Urinary bladder (tissue), 4 donors: ENCODE results near the gene TMEM14C. TPM values are rescaled to one million over a fixed set of nuclear protein-coding genes. Genes with fewer than 3 reads are reported as not detected.

Experiments
- DNase-seq: peaks from one replicate; pipeline ENCODE4 v3.0.0-alpha.2; 2015; ENCODE audit errors: extremely low spot score
- H3K27ac ChIP-seq: one replicate; pipeline ENCODE4 v1.5.1; 2013; ENCODE audit warnings: low read depth, mild to moderate bottlenecking, moderate library complexity
- H3K36me3 ChIP-seq: one replicate; pipeline ENCODE4 v1.6.1; 2013; ENCODE audit warnings: mild to moderate bottlenecking, moderate library complexity; ENCODE audit not compliant: insufficient read depth
- H3K4me1 ChIP-seq: one replicate; pipeline ENCODE4 v1.6.1; 2013; ENCODE audit warnings: mild to moderate bottlenecking, moderate library complexity; ENCODE audit not compliant: insufficient read depth
- H3K4me3 ChIP-seq: one replicate; pipeline ENCODE4 v1.5.1; 2013; ENCODE audit warnings: low read depth, low read length
- WGBS: extraction: QIAGEN DNeasy Blood & Tissue Kit; methylation state at CpG from one replicate; pipeline ENCODE4 v1.1.7; 2013; 5-methylcytosine and 5-hydroxymethylcytosine counted together
- polyA plus RNA-seq: library from polyadenylated mRNA; stranded (reverse); fragments of 200-250 nt; gene quantifications from one replicate; pipeline ENCODE4 v1.2.3, GENCODE V29; 2013
- total RNA-seq: library from RNA; depleted of rRNA; stranded (reverse); fragments of >200 nt; gene quantifications from one replicate; pipeline ENCODE4 v1.2.3, GENCODE V29; 2014
- donor health status: healthy with polysubstance abuse.
- donor health status: healthy.

TMEM14C gene
- total RNA-seq (90.4 TPM), polyA plus RNA-seq (147 TPM)

DNA sequence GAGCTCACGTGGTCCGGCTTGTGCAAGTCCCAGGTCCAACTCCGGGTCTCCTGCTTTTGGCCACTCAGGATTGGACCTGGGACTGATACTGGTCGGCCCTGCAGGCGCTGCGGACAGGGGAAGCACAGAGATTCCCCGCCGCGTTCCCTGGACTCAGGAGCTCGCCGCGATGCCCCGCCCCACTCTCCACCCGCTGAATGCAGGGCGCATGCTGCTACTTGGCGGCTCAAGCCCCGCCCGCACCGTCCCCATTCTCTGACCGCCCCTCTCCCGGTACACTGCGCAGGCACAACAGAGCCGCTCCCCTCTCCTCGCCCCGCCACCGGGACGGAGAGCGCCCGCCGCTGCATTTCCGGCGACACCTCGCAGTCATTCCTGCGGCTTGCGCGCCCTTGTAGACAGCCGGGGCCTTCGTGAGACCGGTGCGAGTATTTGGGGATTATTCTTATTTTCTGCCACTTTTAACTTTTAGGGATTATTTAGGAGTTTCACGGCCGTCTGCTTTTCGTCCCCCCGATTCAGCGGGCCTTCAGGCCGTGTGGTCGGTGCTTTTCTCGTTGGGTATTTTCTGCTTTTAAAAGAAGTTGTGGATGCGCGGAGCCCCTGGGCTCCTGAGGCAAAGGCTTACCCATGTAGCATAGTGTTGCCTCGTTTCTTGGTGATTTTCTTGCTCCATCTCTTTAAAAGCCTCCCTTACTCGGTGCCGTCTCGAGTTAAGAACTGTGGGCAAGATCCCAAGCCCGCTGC is at the start of gene TMEM14C:
TMEM14C (plus strand) TSS at position 251 of the 747 bp plus-strand sequence. CDS start 1,544 bp downstream, outside the sequence.
- Histone ChIP-seq H3K36me3 (no peaks in the 10 kb centered on the region), H3K27ac (peak within 1 kb of the TSS; percentile 69), H3K4me3 (peak within 1 kb of the TSS; percentile 65), H3K4me1 (no peaks in the 10 kb centered on the region)
- DNase-seq: peak; percentile 92
- under 1% methylated on average over 55 of the region's 55 CpGs for WGBS

DNA sequence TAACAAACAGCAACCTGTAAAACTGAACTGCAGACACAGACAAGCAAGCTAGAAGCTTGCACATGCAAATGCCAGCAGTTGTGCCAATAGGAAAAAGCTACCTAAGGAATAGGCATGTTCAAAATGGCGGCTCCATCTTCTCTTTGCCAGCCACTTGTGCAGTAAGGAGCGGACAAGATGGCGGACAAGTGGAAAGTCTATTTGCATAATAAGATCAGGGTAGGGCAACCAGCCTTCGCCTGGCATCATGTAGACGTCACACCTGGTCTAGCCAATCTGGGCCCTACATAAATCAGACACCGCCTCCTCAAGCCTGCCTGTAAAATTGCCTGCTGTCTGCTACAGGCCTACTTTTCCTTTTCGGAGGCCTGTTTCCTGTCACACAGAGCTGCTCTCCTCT is 46.5 kb upstream of the TMEM14C start:
- DNase-seq: no peak
- Histone ChIP-seq H3K36me3 (no peaks in the 10 kb centered on the region), H3K4me1 (no peaks in the 10 kb centered on the region), H3K4me3 (no peak overlapping the region), H3K27ac (no peak overlapping the region)
- WGBS: 88% methylated on average over 7 of the region's 7 CpGs

DNA sequence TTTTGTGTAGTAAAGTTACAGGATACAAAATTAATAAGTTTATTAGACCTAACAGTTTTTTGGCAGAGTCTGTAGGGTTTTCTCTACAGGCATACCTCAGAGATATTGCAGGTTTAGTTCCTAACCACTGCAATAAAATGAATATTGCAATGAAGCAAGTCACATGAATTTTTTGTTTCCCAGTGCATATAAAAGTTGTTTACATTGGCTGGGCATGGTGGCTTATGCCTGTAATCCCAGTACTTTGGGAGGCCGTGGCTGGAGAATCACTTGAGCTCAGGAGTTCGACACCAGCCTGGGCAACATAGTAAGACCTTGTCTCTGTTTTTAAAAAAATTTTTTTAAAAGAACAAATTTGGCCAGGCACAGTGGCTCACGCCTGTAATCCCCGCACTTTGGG is 44.4 kb upstream of the TMEM14C start:
- H3K4me3 ChIP-seq: no peak overlapping the region
- H3K36me3 ChIP-seq: no peaks in the 10 kb centered on the region
- no peak for DNase-seq
- no peak overlapping the region for H3K27ac ChIP-seq
- no peaks in the 10 kb centered on the region for H3K4me1 ChIP-seq
- WGBS: 61% methylated on average over 4 of the region's 4 CpGs

DNA sequence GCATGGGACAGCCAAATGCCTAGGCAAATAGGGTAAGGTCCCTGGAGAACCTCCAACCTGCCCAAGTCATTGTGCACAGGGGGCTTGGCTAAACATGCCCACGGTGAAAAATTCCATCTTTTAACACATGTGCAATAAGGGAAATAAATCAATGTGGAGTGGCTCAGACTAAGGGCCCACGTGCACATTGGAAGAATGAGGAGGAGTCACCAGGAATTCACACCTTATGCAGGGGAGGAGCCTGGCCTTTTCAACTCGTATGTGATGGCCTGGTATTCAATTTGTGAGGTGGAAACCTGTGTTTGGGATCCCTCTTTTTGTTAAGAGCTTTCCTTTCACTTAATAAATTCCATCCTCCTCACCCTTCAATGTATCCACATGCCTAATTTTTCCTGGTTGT is 41.1 kb upstream of the TMEM14C start:
- H3K4me1 ChIP-seq: no peaks in the 10 kb centered on the region
- no peak overlapping the region for H3K27ac ChIP-seq
- WGBS: 58% methylated on average over 3 of the region's 3 CpGs
- no peaks in the 10 kb centered on the region for H3K36me3 ChIP-seq
- H3K4me3 ChIP-seq: no peak overlapping the region
- no peak for DNase-seq

DNA sequence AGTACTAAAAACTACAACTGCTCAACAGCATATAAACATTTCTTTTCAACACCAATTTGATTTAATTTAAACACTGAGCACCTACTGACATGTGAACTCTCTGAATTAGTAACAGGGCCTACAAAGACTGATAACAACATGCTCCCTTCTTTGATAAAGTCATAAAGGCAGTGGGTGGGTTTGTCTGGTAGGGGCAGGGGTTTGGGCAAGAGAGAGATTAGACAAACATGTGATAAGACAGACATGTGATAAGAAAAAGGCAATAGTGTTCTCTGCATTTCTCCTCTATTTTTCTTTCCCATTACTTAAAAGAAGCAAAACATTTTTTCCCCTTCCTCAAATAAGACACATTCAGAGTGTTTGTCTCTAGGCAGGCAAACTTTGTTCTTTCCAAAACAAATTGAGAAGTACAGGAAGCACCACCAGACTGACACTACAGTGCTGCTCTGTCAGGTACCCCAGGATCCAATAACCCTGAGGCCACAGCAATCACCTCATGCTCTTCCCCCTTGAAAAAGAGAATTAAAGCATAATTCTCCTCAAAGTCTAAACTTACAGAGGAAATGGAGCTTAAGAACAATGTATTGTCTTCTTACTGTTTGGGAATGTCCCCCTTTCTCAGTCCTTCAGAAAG is 40.4 kb upstream of the TMEM14C start:
- no peaks in the 10 kb centered on the region for H3K36me3 ChIP-seq
- DNase-seq: no peak
- no peak overlapping the region for H3K4me3 ChIP-seq
- H3K4me1 ChIP-seq: no peaks in the 10 kb centered on the region
- no peak overlapping the region for H3K27ac ChIP-seq

DNA sequence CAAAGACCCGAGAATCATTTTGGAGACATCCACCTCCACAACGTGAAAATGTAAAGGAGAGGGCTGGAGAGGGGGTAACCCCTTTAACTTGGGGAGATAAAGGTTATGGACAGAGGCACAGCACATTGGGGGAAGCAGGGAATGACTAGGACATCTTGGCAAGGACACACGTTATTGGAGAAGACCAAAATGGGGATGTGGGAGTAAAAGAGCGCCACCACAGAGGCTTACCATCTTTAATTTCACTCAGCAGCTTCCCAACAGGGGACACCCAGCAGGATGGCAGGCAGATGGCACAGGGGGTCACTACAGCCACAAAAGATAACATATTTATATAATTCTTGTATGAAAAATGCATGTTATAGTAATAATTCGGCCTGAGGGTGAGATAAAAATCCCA is 38.3 kb upstream of the TMEM14C start:
- WGBS: 66% methylated on average over 5 of the region's 5 CpGs
- Histone ChIP-seq H3K4me3 (no peak overlapping the region), H3K27ac (no peak overlapping the region), H3K4me1 (no peaks in the 10 kb centered on the region), H3K36me3 (no peaks in the 10 kb centered on the region)
- no peak for DNase-seq

DNA sequence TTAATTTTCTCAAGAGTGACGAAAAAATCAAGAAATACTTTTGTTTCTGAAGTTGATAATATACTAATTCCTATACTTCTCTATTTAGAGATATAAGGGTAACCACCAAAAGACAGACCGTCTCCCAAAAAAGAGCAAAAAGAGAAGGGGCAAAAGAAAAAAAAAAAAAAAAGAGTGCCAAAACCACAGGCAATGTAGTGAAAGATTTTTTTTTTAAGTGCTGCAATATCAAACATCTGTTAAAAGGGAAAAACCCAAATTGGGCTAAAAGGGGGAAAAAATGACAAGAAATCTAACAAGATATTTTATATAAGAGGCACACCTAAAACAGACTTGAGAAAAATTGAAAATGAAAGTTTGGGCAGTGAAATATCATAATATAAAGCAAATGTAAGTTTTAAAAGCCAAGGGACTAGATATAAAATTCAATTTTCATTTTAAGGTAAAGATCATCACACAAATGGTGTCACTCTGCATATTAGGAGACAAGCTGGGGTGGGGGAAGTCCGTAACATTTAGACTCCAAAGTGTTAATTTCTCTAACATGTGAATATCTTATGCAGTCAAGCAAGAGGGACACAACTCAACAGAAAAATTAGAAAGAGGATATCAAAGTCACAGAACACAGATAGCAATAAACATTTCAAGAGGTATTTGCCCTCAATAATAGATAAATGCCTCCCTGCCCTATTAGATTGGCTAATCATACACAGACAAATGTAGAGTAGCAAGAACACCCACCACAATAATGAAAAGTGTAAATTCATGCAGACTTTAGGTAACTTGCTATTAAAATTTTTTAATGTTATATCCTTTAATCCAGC is 37.6 kb upstream of the TMEM14C start:
- no peak overlapping the region for H3K4me3 ChIP-seq
- DNase-seq: no peak
- no peak overlapping the region for H3K27ac ChIP-seq
- H3K36me3 ChIP-seq: no peaks in the 10 kb centered on the region
- H3K4me1 ChIP-seq: no peaks in the 10 kb centered on the region
- WGBS: 71% methylated on average over 3 of the region's 3 CpGs

DNA sequence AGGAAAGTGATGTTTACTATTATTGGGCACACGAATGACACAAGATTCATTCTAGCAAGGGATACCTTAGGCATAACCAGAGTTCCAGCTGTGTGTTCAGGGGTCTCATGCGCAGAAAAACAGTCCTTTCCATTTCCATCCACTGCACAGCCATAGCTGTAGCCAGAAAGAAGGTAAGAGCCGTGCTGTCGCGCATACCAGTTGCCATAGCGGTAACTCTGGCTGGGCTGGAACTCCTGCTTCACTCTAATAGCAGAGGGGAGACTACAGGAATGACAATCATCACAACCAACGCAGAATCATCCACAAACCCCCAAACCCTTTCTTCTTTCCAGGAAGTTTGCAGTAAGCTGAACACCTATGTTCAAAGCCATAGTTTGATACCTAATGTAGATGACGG is 36.0 kb upstream of the TMEM14C start:
- no peak for DNase-seq
- Histone ChIP-seq H3K36me3 (no peaks in the 10 kb centered on the region), H3K4me3 (no peak overlapping the region), H3K27ac (no peak overlapping the region), H3K4me1 (no peaks in the 10 kb centered on the region)
- WGBS: 80% methylated on average over 8 of the region's 8 CpGs

DNA sequence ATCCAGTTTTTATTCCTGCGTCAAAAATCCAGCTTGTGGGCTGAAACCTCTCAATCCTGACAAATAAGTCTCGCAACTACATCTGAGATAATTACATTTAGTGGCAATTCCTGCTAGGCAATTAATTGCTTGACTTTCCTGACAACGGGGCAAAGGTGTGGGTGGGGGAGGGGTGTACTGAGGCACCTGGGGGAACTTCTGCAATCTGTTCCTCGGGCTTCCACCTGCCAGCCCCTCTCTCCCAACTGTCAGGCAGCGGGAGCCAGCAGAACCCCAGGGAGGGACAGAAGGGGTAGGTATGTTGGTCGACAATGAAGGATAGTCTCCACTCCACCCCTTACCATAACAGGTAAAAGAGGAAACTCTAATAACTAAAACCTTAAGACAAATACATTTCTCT is 35.3 kb upstream of the TMEM14C start:
- whole genome bisulfite sequencing: 39% methylated on average over 6 of the region's 6 CpGs
- Histone ChIP-seq H3K36me3 (no peaks in the 10 kb centered on the region), H3K4me1 (no peaks in the 10 kb centered on the region), H3K4me3 (no peak overlapping the region), H3K27ac (no peak overlapping the region)
- no peak for DNase-seq

DNA sequence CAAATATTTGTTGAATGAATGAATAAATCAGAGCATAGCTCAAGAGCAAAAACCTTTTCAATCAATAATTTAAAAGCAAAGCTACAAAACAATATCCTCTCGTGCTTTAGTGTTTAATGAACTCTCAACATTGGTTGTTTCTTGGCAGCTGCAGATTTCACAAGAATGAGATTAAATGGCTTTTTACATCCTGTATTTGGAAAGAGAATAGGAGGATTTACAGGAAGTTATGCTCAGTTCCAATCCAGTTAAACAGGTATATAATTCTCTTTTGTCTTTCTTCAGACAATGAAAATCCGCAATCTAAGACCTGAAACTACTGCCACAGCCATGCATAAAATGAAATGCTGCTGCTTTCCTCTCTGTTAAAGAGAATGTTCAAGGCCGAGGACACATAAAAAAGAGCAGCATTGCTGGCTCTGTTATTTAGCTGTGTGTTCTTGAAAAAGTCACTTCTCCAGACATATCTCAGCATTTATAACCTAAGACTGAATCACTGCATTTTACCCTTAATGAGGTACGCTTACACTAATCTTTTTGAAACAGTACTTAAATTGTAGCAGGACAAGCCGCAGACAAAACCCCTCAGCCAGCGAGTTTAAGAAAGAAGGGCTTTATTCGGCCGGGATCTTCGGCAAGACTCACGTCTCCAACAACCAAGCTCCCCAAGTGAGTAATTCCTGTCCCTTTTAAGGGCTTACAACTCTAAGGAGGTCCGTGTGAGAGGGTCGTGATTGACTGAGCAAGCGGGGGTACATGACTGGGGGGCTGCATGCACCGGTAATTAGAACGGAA is 32.0 kb upstream of the TMEM14C start:
- Histone ChIP-seq H3K4me3 (no peak overlapping the region), H3K27ac (no peak overlapping the region), H3K4me1 (no peaks in the 10 kb centered on the region), H3K36me3 (no peaks in the 10 kb centered on the region)
- DNase-seq: no peak
- 37% methylated on average over 15 of the region's 15 CpGs for WGBS

DNA sequence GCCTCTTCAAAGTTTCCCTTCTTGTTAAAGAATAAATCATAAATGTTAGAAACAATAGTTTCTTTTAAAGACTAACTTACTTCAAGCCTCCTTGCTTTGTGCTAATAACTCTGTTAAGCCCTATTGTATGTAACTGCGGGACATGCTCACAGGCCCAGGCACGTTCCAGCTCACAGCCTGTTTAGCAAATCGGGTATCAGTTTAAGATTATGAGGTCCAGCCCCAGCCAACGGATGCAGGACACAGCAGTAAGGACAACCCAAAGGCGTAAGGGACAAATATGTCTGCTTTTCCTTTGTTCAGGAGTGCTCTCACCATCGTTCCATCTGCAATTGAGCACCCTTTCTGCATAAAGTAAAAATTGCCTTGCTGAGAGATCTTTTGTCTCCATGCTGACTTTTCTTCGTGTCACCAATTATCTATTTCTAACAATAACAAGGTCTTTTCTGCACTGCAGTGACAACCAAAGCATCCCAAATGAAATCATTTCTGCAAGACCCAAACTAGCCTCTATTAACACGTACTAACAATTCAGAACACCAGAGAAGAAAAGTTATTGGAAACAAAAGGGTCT is 29.8 kb upstream of the TMEM14C start:
- H3K4me3 ChIP-seq: no peak overlapping the region
- 88% methylated on average over 8 of the region's 8 CpGs for WGBS
- no peak for DNase-seq
- H3K27ac ChIP-seq: no peak overlapping the region
- H3K4me1 ChIP-seq: no peaks in the 10 kb centered on the region
- no peaks in the 10 kb centered on the region for H3K36me3 ChIP-seq

DNA sequence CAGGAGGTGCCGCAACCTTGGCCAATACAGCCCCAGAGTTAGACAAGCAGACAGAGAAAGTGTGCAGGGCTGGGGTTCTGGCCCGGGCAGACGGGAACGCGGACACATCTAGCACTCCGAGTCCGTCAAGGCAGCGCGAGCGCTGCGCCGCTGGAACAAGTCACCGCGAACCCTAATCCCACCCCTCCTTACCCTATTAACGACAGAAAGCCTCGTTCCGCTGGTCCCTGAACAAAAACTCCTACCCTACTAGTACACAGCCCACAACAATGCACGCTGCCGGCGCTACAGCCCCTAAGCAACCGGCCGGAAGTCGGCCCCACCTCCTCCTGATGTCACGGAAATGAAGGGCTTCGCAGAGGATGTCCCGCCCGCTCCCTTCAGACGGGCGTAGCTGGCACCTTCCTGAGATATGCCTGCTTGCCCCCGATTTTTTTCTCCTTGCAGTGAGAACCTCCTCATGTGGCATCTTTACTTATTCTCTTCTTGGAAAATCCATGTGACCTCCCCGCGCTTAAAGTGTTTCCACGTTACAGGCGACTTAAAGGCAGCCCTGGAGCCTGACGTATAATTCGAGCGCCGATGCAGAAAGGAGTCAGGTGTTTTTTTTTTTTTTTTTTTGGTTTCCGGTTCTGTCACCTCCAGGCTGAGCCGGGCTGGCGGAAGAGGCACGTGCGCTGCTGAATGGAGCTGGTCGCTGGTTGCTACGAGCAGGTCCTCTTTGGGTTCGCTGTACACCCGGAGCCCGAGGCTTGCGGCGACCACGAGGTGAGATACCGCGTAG is 28.4 kb upstream of the TMEM14C start, which contains the start of the genes C6orf52 and PAK1IP1:
C6orf52 (minus strand) TSS at position 315 of the 784 bp plus-strand sequence. CDS start 7,066 bp downstream, outside the sequence.
PAK1IP1 (plus strand) TSS at position 671 of the 784 bp plus-strand sequence; CDS start at position 685, 14 bp downstream.
- peak; percentile 94 for DNase-seq
- Histone ChIP-seq H3K4me3 (peak within 1 kb of the TSS; percentile 88), H3K36me3 (no peaks in the 10 kb centered on the region), H3K27ac (peak within 1 kb of the TSS; percentile 93), H3K4me1 (no peaks in the 10 kb centered on the region)
- under 1% methylated on average over 53 of the region's 53 CpGs for WGBS
